Measurements from ENCODE around the gene E2F1.
A peak's percentile ranks its signal among the peaks of the same experiment; 100 is the strongest.

E2F1 gene

GRCh38 chr20:33686100-33686983 lies at the start of gene E2F1:
TSS of gene E2F1 (minus strand) at chr20:33686385. CDS start at chr20:33686264, 121 bp downstream.
- DNase-seq (ENCODE audit: low read depth in 2 of 2) = peak; percentile 94 to 97

DNA sequence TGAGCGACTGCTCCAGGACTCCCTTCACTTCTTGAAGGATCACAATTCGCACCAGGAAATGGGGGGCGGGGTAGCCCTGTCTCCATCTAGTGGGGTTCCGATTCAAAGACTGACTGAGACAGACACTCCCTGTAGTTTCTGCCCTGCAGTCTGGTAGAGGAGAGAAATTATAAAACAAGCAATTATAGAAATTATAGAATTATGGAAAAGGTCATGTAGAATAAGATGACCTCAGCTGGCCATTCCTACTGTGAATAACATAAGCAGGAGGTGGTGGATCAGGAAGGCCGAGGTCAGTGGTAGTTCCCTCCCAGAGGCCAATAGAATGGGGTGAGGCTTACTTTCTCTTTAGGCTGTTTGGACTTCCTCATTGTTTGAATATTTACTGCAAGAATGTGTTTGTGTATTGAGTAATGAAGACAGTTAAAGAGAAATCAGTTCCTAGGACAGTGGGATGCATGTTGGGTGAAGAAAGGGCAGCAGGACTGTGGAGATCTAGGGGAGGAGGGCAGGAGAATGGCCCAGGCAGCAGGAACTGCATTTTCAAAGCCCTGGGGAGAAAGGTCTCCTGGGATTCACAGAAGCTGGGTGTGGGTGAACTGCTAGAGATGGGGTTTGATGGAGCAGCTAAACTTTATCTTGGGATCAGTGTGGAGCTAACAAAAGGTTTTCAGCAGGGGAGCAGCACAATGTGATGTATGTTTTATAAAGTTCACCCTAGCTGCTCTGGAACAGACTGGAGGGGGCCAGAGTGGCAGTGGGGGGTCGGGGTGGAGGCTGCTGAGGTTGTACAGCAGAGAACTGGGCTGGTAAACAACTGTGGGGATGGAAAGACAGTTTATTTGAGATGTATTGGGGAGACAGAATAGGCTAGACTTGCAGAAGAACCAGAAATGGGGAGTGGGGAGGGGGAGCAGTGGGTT lies 47.7 kb upstream of the E2F1 start:
- DNase-seq (ENCODE audit: low read depth in 2 of 2) = no peak

DNA sequence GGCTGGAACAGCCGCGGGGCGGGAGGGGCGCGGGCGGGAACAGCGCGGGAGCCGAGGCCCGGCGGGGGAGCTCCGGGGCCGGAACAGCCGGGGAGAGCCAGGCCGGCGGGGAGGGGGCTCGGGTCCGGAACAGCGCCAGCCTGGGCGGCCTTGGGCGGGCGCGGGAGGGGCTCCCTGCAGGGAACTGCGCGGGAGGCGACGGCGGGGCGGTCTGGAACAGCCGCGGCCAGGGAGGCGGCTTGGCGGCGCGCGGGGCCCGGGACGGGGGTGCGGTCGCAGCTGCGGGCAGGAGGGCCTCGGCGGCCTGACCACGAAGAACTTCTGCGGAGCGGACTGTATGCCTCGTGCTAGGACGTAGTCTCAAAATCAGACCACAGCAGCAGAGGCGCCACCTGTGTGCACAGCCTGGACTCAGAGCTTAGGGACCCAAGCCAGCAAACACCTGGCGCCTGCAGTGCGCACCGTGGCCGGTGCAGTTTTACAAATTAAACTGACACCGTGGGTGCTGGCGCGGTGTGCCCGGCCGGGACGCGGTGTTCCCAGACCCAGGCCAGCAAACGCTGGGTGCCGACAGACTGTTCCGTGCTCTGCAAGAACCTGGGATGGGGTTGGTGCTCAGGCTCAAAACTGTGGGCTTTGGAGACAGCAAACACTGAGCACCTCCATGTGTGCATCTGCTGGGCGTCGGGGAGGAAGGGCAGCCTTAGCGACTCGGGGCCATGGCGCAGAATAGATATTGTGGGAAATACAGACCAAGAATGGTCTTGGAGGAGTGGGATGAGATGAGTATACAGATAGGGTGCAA lies 46.2 kb upstream of the E2F1 start:
- DNase-seq (ENCODE audit: low read depth in 2 of 2) = peak; percentile 61 to 72

DNA sequence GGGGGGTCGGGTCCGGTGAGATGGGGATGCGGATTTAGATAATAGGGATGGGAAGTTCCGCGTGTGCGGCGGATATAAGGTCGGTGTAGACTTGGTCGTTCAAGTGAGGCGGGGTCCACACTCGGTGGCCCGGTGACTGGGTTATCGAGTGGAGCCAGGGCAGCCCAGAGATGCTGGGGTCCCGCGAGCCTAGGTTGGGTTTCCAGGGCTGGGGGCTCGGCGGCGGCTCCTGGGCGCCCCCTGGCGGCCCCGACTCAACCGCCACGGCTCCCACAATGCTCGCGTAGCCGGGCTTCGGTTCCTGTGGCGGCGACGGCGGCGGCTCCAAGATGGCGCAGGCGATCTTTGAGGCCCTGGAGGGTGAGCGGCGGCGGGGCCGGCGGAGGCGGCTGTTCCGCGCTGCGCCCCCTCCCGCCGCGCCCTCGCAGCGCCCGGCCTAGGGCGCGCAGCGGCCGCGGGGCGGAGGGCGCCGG lies 45.5 kb upstream of the E2F1 start, which contains the start of gene ZNF341:
TSS of gene ZNF341 (plus strand) at position 304 of the 473 bp plus-strand sequence. CDS start at position 330, 26 bp downstream.
- DNase-seq (ENCODE audit: low read depth in 2 of 2) = peak; percentile 79 to 81

GRCh38 chr20:33730946-33731692 lies 44.9 kb upstream of the E2F1 start:
- DNase-seq (ENCODE audit: low read depth in 2 of 2) = no peak

DNA sequence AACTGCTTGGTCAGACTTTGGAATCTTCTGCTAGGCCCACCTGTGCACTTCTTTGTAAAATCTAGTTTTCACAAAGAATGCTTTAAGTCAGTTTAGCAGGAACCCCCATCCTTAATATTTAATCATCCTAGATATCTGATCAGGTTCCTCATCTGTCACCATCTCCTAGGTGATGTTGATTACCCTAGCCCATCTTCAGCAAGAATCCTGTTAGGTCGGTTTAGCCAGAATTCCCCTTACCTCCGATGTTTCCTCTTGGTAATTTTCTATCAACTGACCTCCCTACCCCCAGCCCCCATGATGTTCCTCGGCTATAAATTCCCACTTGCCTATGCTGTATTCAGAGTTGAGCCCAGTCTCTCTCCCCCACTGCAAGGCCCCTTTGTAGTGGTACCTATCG lies 42.9 kb upstream of the E2F1 start:
- DNase-seq (ENCODE audit: low read depth in 2 of 2) = no peak

GRCh38 chr20:33728463-33728862 lies 42.3 kb upstream of the E2F1 start:
- no peak for DNase-seq (ENCODE audit: low read depth in 2 of 2)

- DNase-seq (ENCODE audit: low read depth in 2 of 2) = no peak
These were observed 41.6 kb upstream of the E2F1 start for GRCh38 chr20:33727806-33728205.

DNA sequence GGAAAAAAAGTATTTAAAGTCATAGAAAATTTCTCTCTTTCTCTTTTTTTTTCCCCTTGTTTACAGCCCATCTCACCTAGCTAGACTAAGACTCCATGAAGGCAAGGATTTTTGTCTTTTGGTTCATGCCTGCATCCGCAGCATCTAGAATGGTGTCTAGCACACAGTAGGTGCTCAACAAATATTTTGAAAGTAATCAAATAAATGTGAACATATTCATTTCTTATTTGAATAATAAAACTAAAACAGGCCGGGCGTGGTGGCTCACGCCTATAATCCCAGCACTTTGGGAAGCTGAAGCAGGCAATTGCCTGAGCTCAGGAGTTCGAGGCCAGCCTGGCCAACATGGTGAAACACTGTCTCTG lies 40.9 kb upstream of the E2F1 start:
- no peak for DNase-seq (ENCODE audit: low read depth in 2 of 2)

DNA sequence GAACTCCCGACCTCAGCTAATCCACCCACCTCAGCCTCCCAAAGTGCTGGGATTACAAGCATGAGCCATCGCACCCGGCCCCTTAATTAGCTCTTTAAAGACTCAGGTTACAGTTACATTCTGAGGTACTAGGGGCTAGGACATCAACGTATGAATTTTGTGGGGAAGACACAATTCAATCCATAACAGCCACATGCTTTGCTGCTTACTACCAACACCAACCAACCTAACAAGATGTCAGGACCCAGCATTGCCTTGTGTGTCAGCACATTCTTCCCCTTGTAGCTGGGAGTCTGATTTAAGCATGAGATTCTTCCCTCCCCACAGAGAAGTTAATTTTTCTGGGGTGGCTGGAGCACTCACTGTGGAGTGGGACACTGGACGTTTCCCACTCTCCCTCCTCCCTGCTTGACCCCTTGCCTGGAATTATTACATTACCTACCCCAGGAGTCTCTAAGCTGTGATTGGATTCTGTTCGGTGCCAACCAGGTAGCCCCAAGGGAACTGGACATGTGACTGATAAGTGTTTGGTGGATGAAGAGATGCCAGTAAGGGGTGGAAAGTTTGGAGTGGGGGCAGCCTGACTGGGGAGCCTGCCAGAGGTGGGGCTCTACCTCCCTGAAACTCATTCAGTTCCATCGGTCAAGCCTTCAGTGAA lies 39.6 kb upstream of the E2F1 start:
- DNase-seq (ENCODE audit: low read depth in 2 of 2) = no peak

- no peak for DNase-seq (ENCODE audit: low read depth in 2 of 2)
These were observed 38.4 kb upstream of the E2F1 start for GRCh38 chr20:33724439-33725094.

- DNase-seq (ENCODE audit: low read depth in 2 of 2) = no peak
These were observed 35.4 kb upstream of the E2F1 start for GRCh38 chr20:33721391-33722140.

DNA sequence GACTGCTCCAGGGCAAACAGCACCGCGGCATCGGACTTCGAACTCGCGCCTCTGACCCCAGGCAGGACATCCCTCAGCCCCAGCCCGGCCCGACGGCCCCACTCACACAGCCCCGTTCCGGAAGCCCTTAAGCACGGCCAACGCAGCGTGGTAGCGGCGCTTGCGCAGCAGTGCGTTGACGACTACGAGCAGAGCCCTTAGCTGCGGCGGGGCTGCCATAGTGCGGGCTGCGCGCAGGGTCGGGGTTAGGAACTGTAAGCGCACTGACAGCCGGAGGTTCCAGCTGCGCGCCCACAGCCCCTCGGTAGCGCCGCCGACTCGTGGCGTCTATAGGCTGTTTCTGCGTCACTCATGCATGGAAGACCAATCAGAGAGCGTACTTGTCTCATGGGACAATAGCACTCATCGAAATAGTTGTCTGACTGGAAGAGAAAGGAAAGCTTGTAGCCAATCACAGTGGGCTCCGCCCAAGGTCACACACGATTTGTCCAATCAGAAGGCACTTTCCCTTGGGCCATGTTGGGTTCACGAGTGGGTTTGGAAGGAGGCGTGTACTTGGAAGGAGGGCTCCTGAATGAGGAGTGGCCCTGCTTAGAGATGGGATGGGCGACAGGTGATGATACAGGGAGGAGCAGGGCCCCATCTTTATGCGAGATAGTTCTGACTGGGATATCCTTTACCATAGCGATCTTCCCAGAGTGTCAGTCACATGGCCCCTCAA lies 34.0 kb upstream of the E2F1 start, which contains the start of gene PXMP4:
TSS of gene PXMP4 (minus strand) at position 322 of the 721 bp plus-strand sequence. CDS start at position 219, 103 bp downstream.
- DNase-seq (ENCODE audit: low read depth in 2 of 2) = peak; percentile 66 to 79

DNA sequence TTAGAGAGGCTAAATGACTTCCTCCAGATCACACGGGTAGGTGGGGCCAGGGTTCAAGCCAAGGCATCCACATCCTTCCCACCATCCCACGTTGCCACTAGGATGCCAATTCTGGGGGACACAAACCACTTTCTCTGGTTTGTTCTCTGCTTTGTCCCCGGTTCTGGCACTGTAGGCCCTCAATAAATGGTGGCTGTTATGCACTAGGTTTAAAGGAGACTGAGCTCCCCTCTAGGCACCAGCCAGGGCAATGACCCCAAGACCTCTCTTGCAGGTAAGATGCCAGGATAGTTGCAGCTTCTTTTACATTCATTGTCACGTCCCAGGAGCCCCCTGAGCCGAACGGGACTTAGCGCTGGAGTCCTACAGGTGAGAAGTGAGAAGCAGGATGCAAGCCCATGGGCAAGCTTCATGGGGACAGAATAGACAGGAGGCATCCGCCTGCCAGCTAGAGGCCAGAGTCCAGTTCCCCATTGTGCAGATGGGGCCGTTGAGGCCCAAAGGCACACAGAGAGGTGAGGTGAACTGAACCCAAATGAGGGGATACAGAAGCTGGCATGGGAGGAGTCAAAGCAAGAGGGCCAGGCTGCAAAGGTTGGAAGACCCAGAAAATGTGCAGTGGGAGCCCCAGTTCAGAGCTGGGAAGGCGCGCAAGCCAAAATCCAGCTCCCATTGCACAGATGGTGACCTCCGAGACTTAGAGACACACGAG lies 33.2 kb upstream of the E2F1 start:
- DNase-seq (ENCODE audit: low read depth in 2 of 2) = no peak

GRCh38 chr20:33716498-33716897 lies 30.3 kb upstream of the E2F1 start:
- no peak for DNase-seq (ENCODE audit: low read depth in 2 of 2)

DNA sequence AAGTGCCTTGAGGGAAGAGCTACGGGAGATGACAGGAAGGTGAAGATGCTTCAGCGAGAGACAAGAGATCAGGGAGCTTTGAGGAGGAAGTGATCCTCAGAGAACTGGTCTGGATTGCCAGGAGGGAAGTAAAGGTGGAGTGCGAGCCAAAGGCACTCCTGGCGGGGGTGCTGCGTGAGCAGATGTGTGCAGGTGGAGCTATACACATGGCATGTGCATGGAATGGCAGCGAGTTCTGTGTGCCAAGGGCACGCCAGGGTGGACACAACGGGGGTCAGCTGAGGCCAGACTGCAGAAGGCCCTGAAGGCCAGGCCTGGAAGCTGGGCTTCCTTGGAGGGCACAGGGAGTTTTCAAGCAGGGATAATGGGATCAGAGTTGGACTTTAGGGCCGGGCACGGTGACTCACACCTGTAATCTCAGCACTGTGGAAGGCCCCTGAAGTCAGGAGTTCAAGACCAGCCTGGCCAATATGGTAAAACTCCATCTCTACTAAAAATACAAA lies 27.7 kb upstream of the E2F1 start:
- no peak for DNase-seq (ENCODE audit: low read depth in 2 of 2)

DNA sequence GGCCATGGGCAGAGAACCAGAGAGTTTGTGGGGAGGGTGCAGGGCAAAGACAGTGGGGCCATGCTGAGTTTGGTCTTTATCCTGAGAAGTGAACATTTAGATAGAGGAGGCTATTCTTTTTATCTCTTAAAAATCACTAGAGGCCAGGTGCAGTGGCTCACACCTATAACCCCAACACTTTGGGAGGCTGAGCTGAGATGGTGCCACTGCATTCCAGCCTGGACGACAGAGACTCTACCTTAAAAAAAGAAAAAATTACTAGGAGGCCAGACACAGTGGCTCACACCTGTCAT lies 25.2 kb upstream of the E2F1 start:
- DNase-seq (ENCODE audit: low read depth in 2 of 2) = no peak
